DOHH2 (cell line): ENCODE results near the gene FAM228B.

Experiments
- EZH2phosphoT487 ChIP-seq: fragments of 200-600 bp; sonication (generic); IDR thresholded peaks from 2 replicates; pipeline ENCODE4 v1.6.1; 2017; ENCODE audit warnings: borderline replicate concordance, mild to moderate bottlenecking, antibody characterized with exemption, low read length, moderate library complexity, mixed read lengths
- TF ChIP-seq, protein P1 (sequence below): fragments of 200-600 bp; sonication (generic); IDR thresholded peaks from one replicate; pipeline ENCODE4 v1.5.1; 2014; ENCODE audit warnings: antibody characterized with exemption, mild to moderate bottlenecking, low read depth, low read length; ENCODE audit not compliant: poor library complexity, severe bottlenecking

DNA sequence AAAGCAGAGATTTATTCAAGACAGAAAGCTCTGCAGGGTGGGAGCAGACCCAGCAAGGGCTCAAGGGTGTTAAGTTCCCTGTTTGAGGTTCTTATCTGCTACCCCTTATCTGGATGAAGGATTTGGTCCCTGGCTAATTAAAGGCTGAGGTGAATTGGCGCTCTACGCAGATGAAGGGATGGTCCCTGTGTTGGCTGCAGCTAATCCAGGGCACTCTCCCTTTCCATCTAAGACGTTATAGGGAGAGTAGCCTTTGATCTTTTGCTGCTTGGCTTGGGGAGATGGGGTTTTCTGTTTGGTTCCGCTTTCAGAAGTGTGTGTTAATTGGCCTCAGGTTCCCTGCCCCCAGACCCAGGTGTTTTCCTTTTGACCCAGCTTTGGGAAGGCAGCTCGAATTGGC, 68.6 kb downstream of the FAM228B start:
- TF ChIP-seq, protein P1, sequence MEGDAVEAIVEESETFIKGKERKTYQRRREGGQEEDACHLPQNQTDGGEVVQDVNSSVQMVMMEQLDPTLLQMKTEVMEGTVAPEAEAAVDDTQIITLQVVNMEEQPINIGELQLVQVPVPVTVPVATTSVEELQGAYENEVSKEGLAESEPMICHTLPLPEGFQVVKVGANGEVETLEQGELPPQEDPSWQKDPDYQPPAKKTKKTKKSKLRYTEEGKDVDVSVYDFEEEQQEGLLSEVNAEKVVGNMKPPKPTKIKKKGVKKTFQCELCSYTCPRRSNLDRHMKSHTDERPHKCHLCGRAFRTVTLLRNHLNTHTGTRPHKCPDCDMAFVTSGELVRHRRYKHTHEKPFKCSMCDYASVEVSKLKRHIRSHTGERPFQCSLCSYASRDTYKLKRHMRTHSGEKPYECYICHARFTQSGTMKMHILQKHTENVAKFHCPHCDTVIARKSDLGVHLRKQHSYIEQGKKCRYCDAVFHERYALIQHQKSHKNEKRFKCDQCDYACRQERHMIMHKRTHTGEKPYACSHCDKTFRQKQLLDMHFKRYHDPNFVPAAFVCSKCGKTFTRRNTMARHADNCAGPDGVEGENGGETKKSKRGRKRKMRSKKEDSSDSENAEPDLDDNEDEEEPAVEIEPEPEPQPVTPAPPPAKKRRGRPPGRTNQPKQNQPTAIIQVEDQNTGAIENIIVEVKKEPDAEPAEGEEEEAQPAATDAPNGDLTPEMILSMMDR = no peak
- TF ChIP-seq EZH2phosphoT487 = no peak
